ENCODE measurements around the gene PHEX. TPM values are rescaled to one million over a fixed set of nuclear protein-coding genes. Genes with fewer than 3 reads are reported as not detected.

The PHEX gene
- total RNA-seq, 1 donor from 2014 or later, result 0.96 TPM

DNA sequence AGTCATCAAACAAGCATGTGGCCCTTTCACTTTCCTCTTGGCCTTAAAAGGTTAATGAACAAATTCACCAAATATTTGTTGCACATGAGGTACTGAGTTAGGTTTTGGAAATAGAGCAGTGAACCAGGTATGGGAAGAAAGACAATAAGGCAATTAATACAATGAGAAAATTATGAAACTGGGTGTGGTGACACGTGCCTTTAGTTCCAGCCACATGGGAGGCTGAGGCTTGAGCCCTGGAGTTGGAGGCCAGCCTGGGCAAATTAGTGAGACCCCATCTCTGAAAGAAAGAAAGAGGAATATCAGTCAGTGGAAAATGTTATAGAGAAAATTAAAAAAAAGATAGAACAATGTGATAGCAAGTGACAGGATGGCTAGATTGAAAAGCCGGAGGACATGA lies 8.1 kb downstream of the PHEX start:
- Mint-ChIP-seq H3K27me3 (ENCODE audit: low read depth) (no peaks in the 10 kb centered on the region), H3K9me3 (peaks cover 3% of the 10 kb centered on the region), H3K4me3 (no peak overlapping the region), H3K4me1 (peaks cover 5% of the 10 kb centered on the region), H3K27ac (no peak overlapping the region), H3K36me3 (no peaks in the 10 kb centered on the region)
- TF ChIP-seq, protein P1, sequence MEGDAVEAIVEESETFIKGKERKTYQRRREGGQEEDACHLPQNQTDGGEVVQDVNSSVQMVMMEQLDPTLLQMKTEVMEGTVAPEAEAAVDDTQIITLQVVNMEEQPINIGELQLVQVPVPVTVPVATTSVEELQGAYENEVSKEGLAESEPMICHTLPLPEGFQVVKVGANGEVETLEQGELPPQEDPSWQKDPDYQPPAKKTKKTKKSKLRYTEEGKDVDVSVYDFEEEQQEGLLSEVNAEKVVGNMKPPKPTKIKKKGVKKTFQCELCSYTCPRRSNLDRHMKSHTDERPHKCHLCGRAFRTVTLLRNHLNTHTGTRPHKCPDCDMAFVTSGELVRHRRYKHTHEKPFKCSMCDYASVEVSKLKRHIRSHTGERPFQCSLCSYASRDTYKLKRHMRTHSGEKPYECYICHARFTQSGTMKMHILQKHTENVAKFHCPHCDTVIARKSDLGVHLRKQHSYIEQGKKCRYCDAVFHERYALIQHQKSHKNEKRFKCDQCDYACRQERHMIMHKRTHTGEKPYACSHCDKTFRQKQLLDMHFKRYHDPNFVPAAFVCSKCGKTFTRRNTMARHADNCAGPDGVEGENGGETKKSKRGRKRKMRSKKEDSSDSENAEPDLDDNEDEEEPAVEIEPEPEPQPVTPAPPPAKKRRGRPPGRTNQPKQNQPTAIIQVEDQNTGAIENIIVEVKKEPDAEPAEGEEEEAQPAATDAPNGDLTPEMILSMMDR (IDR thresholded peaks at IDR 0.05; ENCODE audit: unreplicated experiment), result no peak
- no peak for DNase-seq (ENCODE audit: low spot score in 2 of 2, unreplicated experiment in 2 of 2)

DNA sequence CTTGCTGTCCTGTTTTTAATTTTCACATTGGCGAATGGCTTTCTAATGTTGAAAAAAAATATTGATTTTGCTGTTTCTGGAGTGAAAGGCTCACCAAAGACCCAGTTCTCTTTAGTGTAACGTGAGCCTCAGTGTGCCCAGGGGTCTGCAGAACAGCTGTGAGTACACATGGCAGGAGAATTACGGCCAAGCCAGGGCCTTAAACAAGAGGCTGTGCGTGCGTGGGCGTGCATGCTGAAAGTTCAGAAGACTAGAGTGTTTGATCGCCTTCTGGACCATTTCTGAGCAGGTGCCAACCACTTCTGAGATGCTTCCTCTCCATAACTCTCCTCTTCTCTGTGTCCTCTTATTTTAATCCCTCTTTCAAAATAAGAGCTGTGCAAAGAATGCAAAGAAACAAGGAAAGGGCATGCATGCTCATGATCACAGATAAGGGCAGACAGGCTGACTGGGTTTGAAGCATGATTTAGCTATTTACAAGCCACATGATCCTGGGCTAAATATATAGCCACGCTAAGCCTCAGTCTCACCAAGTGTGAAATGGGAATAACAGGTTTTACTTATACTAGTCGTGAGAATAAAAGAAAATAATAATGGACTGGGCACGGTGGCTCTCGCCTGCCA lies 9.9 kb downstream of the PHEX start:
- Mint-ChIP-seq H3K27me3 (ENCODE audit: low read depth) (no peaks in the 10 kb centered on the region), H3K36me3 (no peaks in the 10 kb centered on the region), H3K9me3 (peaks cover 3% of the 10 kb centered on the region), H3K4me3 (no peak overlapping the region), H3K4me1 (peaks cover 6% of the 10 kb centered on the region), H3K27ac (no peak overlapping the region)
- DNase-seq (ENCODE audit: low spot score in 2 of 2, unreplicated experiment in 2 of 2), result no peak
- TF ChIP-seq, protein P1 (IDR thresholded peaks at IDR 0.05; ENCODE audit: unreplicated experiment), result no peak

DNA sequence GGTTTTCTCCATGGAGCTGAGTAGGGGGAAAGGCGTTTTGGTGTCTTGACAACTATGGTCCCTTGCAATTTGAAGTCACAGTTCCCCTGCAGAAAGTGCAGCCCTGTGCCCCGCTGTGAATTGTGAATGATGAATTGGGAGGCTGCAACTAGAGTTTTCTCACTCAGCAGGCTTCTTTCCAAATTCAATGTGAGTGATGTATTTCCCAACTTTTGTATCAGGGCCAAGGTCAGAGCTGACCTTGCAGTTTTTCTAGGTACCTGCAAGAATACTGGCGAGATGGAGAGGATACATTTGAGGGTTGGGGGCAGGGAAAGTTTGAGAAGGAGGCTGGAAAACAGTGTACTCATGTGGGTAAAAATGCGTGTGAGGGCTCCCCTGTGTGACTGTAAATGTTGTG lies 11.7 kb downstream of the PHEX start:
- H3K9me3 Mint-ChIP-seq, result no peaks in the 10 kb centered on the region
- no peak for DNase-seq (ENCODE audit: low spot score in 2 of 2, unreplicated experiment in 2 of 2)
- no peaks in the 10 kb centered on the region for H3K36me3 Mint-ChIP-seq
- H3K4me1 Mint-ChIP-seq, result peaks cover 11% of the 10 kb centered on the region
- H3K4me3 Mint-ChIP-seq, result no peak overlapping the region
- H3K27ac Mint-ChIP-seq, result no peak overlapping the region
- TF ChIP-seq, protein P1 (IDR thresholded peaks at IDR 0.05; ENCODE audit: unreplicated experiment), result no peak
- H3K27me3 Mint-ChIP-seq (ENCODE audit: low read depth), result no peaks in the 10 kb centered on the region

DNA sequence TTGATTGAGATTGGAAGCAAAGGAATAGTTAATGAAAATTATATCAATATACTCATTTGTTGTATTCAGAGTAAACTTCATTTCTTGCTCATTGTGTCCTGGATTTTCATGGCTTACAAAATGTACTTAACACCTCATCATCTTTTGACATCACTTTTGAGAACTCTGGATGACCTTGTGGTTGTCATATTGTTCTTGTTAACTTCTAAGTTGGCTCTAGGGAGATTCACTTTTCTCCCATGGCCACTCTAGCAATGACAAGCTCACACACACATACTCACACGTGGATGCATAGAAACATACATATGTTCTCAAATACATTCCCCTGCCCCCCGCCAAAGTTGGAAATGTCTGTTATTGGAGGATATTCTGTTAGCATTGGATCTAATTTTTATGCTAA lies 15.3 kb downstream of the PHEX start:
- H3K36me3 Mint-ChIP-seq, result no peaks in the 10 kb centered on the region
- H3K4me1 Mint-ChIP-seq, result peaks cover 9% of the 10 kb centered on the region
- no peaks in the 10 kb centered on the region for H3K27me3 Mint-ChIP-seq (ENCODE audit: low read depth)
- no peaks in the 10 kb centered on the region for H3K9me3 Mint-ChIP-seq
- H3K27ac Mint-ChIP-seq, result peak overlapping the region; percentile 24
- TF ChIP-seq, protein P1 (IDR thresholded peaks at IDR 0.05; ENCODE audit: unreplicated experiment), result no peak
- no peak overlapping the region for H3K4me3 Mint-ChIP-seq
- DNase-seq (ENCODE audit: low spot score in 2 of 2, unreplicated experiment in 2 of 2), result no peak

DNA sequence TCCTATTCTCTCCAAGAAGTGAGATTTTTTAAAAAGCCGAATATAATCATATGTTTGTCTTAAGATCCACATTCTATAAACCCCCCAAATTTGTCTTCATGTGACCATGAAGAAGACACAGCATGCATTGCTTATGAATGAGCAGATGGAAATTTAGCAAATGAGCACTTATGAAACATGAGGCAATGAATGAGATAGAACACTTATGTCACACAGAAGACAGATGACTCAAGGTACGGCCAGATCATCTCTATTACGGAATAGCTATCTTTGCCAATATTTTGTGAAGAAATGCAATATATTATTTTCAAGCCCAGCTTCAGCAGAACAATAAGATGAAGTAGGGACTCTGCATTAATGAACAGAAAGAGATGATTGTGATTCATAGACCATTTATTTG lies 21.4 kb downstream of the PHEX start:
- H3K27me3 Mint-ChIP-seq (ENCODE audit: low read depth), result no peaks in the 10 kb centered on the region
- H3K9me3 Mint-ChIP-seq, result peaks cover 8% of the 10 kb centered on the region
- H3K36me3 Mint-ChIP-seq, result no peaks in the 10 kb centered on the region
- no peak for DNase-seq (ENCODE audit: low spot score in 2 of 2, unreplicated experiment in 2 of 2)
- H3K4me3 Mint-ChIP-seq, result no peak overlapping the region
- H3K4me1 Mint-ChIP-seq, result no peaks in the 10 kb centered on the region
- no peak overlapping the region for H3K27ac Mint-ChIP-seq
- TF ChIP-seq, protein P1 (IDR thresholded peaks at IDR 0.05; ENCODE audit: unreplicated experiment), result no peak

DNA sequence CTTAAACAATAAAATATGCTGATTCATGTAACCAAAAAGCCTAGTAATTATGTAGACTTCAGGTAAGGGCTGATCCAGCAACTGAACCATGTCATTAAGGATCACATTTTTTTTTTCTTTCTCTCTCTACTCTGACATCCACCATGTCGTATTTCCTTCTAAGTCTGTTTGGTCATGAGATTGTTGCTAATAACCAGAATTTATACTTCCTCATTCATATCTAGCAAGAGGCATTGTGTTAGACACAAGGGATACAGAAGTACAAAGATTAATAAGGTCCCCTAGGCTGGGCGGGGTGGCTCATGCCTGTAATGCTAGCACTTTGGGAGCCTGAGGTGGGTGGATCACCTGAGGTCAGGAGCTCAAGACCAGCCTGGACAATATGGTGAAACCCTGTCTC lies 24.1 kb downstream of the PHEX start:
- H3K4me1 Mint-ChIP-seq, result peaks cover 10% of the 10 kb centered on the region
- H3K9me3 Mint-ChIP-seq, result peaks cover 8% of the 10 kb centered on the region

More for the DNA sequence above, 24.1 kb downstream of the PHEX start:
- TF ChIP-seq, protein P1 (IDR thresholded peaks at IDR 0.05; ENCODE audit: unreplicated experiment), result no peak
- DNase-seq (ENCODE audit: low spot score in 2 of 2, unreplicated experiment in 2 of 2), result no peak
- Mint-ChIP-seq H3K27ac (no peak overlapping the region), H3K27me3 (ENCODE audit: low read depth) (no peaks in the 10 kb centered on the region), H3K4me3 (no peak overlapping the region), H3K36me3 (no peaks in the 10 kb centered on the region)
